Stomach (tissue), 4 donors: ENCODE data around the gene FAM13C.

Source experiments
- CTCF ChIP-seq, 7 experiments: fragments of 450-650 bp in 4 of 7; fragments of 200-600 bp in 3 of 7; sonication (generic) in 3 of 7; IDR thresholded peaks; one replicate each; pipeline ENCODE4 v1.5.1; 2016 to 2019; ENCODE audit warnings: antibody characterized with exemption in 7 of 7, control low read depth in 2 of 7, mild to moderate bottlenecking in 1 of 7
- POLR2A ChIP-seq, 4 donors: fragments of 450-650 bp; IDR thresholded peaks; one replicate each; pipeline ENCODE4 v1.6.1; 2016; ENCODE audit warnings: antibody characterized with exemption in 4 of 4, control low read depth in 2 of 4, mild to moderate bottlenecking in 1 of 4, moderate library complexity in 1 of 4

GRCh38 chr10:59374916-59375315 is 12.6 kb upstream of the FAM13C start:
- TF ChIP-seq CTCF (IDR thresholded peaks at IDR 0.05): no peak
- TF ChIP-seq POLR2A (IDR thresholded peaks at IDR 0.05): no peak
